ENCODE measurements around the gene GKN2.
"Not testable (repeated sequence)": the region's sequence is repeated elsewhere in the genome, so short reads cannot be mapped to it uniquely, and the experiment has no call there.

The GKN2 gene

DNA sequence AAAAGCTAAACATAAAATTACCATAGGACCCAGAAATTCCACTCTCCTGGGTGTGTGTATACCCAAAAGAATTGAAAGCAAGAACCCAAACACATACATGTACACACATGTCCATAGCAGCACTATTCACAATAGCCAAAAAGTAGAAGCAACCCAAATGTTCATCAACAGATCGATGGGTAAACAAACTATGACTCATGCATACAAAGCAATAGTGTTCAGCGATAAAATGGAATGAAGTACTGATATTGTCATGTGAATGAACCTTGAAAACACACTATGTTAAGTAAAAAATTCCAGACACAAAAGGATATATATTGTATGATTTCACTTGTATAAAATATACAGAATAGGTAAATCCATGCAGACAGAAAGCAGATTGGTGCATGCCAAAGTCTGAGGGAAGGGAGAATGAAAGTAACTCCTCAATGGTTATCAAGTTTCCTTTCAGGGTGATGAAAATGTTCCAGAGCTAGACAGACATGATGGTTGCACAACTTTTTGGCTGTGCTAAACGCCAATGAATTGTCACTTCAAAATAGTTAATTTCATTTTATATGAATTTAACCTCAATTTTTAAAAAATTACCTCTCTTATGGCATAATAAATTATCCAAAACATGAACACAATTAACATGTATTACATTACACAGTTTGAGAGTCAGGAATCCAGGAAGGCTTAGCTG, 35.5 kb downstream of the GKN2 start:
- DNase-seq: no peak

DNA sequence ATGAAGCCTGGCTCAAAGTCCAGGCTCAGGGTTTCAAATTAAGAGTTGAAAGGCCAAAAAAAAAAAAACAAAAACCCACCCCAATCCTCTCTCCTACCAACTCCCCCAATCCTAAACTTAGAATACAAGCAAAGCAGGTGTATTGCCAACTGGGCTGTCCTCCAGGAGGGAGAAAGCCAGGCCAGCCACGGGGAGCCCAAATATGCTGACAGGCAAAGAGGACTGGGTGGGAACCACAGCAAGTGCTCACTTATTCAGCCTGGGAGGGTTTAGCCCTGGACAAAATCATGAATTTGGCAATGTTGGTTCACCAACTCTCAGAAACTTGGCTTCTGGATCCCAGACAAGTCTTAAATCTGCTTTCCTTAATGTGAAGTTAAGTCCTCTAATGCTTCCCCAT, 36.5 kb downstream of the GKN2 start:
- no peak for DNase-seq

DNA sequence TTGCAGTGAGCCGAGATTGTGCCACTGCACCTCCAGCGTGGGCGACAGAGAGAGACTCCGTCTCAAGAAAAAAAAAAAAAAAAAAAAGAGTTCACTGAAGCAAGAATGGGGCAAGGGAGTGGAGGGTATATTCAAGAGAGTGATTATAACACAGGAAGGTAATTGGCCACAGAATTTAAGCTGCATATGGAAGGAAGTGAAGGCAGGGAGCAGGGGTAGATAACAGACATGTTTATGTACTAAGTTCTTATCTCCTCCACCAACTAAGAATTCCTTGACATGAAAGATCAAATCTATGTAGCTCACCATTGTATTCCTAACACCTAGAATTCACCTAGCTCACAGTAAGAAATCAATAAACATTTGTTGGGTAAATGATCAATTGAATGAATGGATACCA, 37.3 kb downstream of the GKN2 start:
- DNase-seq: no peak

DNA sequence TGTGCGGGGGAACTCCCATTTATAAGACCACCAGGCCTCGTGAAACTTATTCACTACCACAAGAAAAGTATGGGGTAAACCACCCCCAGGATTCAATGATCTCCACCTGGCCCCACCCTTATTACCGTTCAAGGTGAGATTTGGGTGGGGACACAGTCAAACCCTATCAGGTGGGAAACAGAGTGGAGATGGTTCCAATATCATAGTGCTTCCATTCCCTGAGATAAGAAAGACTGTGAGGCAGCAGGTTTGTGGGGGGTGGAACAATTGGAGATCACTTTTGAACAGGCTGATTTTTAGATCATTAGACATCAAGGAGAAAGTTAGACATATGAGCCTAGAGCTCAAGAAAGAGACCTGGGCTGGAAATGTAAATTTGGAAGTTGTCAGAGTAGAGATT, 39.3 kb downstream of the GKN2 start:
- DNase-seq: no peak

DNA sequence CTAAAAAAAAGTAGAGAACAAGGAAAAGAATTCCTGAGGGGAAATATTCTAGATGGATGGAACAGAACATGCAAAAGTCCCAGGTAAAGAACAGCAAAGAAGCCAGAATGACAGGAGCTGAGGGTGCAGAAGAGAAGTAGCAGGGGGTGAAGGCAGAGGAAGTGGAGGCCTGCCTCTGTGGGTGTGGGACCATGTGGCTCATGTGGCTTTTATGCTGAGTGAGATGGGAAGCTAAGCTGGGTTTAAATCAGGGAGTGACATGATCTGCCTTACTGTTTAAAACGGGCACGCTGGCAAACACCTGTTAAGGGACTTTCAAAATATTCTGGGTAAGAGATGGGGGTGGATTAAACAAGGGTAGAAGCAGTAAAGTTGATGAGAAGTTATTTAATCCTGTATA, 40.0 kb downstream of the GKN2 start:
- DNase-seq: no peak

DNA sequence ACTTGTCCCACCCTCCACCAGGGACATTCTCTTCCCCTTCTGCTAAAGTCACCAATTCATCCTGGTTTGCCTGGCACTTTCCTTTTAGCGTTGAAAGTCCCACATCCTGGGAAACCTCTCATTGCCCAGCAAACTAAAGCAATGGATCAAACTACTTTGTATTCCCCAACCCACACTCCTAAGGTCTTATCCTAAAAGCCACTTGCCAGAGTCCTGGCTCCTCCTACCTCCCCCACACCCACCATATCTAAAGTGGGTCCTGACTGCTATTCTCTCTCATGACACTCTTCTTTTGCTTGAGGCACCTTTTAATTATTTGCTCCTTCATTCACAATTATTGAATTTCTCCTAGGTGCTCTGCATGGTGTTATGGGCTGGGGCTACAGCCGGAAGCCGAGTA, 40.6 kb downstream of the GKN2 start:
- DNase-seq: no peak

DNA sequence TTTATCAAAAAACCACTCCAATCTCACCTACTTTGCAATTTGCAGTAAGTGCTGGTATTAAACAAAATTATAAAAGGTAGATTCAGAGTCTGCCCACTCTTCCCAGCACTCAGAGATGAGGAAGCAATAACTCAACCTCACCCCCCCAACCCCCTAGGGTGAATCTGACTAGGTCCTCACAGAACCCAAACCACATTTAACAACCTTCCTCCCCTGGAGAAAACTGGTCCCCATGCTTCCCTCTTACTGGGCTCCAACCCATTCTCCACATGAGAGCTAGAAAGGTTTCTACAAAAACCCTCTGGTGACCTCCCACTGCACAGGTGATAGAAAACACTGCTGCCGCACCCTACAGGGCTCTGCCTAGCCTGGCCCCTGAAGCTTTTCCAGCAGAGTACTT, 41.0 kb downstream of the GKN2 start:
- no peak for DNase-seq

DNA sequence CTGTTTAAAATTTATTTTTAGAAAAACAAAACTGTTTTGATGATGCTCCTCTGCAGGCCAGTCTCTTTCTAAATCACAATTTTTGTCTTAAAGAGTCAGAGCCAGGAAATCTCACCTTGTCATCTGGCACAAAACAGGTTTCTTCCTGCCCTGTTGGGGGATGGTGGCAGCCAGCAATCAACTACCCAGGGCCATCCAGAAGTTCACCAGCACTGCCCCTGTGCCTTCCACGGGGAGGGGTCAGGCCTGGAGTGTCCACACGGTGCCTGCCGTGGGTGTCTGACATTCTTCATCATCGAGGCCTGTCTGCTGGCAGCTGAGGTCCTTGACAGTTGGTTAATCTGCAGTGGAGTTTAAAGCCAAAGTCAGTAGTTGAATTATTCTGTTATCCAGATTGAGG, 41.4 kb downstream of the GKN2 start:
- DNase-seq: no peak

DNA sequence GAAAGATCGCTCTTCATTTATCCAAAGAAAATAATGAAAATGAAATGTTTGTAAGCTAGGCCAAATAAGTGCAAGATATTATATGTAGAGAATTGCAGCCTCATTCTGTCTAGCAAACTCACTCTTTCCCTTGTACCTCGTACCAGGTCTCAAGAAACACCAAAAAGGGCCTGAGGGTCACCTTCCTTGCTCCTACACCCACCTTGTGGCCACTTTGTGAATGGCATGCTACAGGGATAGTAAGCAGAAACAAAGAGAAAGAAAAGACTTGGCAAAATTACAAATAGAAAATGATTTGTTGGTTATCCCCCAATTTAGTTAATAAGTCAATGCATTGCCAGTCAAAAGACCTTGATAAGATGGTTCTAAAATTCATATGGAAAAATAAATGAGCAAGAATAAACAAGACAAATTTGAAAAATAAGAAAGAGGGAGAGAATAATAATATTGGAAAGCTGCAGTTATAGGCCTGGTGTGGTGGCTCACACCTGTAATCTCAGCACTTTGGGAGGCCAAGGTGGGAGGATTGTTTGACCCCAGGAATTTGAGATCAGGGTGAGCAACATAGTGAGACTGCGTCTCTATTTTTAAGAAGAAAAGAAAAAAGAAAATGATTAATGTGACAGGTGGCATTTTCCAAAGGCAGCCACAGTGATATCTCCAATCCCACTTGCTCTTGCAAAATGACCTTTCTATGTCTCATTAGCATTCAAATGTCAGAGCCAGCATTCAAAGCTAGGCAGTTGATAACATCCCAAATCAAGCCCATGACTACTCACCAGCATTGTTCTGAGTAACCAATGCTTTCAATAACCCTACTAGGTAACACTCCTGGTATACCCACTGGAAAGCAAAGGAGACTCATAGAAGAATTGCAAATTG, 42.7 kb downstream of the GKN2 start:
- peak; percentile 69 for DNase-seq

DNA sequence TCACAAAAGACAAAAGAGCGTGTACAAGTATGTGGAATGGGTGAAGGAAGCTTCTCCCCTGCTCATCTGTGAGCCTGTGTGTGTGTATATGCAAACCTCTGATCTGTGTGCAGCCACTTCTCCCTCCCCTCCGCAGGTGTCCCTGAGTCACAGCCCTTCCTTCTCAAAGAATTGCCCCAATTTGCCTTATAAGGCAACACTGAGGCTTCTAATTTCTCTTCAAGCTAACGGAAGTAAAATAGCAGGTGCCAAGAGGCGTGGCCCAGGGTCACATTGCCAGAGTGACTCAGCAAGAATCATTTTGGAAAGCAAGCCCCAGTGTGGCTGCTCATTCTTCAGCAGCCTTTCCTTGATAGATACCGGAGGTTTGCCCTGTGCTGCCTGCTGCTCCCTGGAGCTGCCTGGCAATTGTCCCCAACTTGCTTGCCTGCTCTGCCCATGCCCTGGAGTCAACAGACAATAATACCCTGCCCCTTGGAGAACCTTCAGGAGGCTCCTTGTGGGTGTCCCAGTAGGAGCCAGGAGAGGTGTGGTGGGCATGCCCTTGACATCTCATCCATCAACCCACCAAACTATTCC, 44.2 kb downstream of the GKN2 start:
- peak; percentile 77 for DNase-seq

DNA sequence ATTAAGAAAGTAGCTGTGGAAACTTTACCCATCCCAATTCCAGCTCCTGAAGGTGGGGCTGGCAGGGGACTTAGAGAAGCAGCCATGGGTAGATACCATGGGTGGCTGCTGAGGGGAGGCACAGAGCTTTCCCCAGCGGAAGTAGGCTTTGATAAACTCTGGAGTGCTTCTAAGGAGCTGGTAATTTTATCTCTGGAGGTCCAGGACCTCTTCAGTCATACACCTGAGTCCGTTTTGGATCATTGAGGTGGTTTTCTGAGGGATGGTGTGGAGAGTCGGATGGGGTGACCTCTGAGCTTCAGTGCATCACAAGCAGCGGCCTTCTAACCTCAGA, 44.8 kb downstream of the GKN2 start:
- no peak for DNase-seq

DNA sequence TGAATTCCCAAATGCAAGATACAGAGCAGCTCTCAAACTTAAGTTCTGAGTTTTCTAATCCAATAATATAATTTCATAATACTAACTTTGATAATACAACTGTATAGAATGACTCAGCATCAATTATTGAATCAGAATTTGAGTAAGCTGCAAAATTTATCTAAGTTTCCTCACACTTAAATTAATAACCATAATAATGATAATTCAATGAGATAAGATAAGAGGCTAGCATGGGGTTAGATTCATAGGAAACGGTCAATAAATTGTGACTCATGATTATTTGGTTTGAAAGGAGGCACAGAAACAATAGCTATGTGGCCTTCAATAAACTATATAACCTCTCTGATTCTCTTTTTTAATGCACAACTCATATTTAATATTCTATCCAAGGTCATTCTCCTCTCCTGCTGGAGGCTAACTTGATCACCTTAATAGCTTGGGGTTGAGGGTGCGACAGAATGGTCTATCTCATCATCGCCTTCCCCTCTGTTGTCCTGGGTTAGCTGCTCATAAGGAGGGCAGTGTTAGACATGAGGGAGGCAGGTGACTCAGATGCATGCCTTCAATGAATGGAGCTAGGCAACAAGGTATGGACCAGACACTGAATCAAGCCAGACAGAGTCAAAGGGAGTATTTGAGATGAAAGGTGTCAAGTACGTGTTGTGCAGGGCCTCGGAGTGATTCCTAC, 45.3 kb downstream of the GKN2 start:
- no peak for DNase-seq

DNA sequence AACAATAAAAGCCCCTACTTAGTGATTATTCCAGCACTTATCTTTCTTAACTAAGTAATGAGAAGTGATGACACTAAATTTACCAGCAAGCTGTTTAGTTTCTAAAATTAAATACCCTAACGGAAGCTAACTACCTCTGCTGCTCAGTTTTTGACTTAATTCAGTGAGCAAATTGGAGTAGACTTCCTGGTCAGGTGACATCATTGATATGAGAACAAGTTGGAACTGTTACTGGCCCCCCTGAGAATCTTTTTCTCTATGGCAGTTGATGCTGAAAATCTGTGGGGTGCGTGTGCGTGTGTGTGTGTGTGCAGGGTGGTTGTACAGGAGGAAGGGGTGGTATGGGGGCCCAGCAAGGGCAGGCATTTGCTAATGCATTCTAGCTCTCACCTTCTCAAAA, 46.0 kb downstream of the GKN2 start:
- DNase-seq: no peak

DNA sequence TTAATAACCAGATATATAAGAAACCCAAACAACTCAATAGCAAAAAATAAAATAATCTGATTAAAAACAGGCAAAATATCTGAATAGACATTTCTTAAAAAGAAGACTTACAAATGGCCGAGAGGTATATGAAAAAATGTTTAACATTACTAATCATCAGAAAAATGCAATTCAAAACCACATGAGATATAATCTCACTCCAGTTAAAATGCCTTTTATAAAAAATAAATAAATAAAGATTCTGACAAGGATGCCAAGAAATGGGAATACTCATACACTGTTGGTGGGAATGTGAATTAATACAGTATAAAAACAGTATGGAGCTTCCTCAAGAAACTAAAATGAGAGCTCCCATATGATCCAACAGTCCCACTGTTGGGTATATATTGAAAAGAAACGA, 47.6 kb downstream of the GKN2 start:
- no peak for DNase-seq

DNA sequence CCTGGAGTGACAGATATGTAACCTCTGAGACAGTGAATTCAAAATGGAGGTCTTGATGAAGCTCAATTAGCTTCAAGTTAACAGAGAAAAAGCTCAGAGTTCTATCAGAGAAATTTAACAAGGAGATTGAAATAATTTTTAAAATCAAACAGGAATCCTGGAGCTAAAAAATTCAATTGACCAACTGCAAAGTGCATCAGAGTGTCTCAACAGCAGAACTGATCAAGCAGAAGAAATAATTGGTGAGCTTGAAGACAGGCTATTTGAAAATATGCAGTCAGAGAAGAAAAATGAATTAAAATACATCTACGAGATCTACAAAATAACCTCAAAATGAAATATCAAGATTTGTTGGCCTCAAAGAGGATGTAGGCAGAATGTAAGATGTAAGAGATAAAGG, 51.1 kb downstream of the GKN2 start:
- DNase-seq: no peak

DNA sequence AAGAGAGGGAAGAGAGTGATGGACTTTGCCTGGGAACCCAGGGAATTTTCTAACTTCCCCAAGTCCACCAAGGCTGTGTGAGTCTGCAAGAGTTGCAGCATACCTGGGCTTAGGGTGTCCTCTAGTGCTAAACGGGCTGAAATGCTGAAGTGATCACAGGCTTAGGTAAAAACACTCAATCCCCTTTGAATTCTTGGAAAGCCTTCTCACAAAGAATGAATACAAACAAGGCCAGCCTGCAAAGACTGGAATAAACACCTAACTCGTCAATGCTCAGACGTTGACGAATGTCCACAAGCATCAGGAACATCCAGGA, 51.5 kb downstream of the GKN2 start:
- DNase-seq: no peak

DNA sequence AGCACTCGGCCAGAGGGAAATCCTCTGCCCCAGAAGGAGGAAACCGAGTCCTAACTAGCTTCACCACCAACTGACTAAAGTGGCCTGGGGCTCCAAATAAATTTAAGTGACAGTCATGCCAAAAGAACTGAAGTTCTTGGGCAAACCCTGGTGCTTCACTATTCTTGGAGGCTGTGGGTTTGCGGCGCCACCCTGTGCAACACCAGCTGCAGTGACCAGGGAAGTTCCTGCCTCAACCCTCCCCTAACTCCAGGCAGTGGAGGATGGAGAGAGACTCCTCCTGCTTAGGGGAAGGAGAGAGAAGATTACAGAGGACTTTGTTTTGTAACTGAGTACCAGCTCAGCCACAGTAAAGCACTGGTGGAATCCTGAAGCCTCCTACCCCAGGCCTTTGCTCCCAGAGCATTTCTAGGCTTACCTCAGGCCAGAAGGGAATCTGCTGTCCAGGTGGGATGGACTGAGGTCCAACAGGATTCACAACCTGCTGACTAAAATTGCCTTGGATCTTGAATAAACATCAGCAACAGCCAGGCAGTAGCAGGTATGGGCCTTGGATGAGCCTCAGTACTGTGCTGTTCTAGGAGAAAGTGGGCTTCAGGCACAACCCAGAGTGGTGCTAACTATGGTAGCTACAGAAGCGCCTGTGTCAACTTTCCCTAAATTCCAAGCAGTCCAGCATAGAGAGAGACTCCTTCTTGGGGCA, 52.0 kb downstream of the GKN2 start:
- no peak for DNase-seq

DNA sequence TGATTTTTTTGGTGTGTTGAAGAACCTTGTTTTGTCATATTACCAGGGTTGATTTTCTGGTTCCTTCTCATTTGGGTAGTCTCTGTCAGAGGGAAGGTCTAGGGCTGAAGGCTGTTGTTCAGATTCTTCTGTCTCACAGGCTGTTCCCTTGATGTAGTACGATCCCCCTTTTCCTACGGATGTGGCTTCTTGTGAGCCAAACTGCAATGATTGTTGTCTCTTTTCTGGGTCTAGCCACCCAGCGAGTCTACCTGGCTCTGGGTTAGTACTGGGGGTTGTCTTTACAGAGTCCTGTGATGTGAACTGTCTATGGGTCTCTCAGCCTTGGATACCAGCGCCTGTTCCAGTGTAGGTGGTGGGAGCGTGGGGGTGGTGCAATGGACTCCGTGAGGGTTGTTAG, 56.7 kb downstream of the GKN2 start:
- DNase-seq: not testable (repeated sequence)
